ENCODE measurements around the gene SORCS1. TPM values are rescaled to one million over a fixed set of nuclear protein-coding genes. Genes with fewer than 3 reads are reported as not detected.

Gene SORCS1
- total and polyA plus RNA-seq, 2 of the 13 experiments (the other 11 are each of a cell fraction or from before 2014, with no cell fraction given) = not detected

DNA sequence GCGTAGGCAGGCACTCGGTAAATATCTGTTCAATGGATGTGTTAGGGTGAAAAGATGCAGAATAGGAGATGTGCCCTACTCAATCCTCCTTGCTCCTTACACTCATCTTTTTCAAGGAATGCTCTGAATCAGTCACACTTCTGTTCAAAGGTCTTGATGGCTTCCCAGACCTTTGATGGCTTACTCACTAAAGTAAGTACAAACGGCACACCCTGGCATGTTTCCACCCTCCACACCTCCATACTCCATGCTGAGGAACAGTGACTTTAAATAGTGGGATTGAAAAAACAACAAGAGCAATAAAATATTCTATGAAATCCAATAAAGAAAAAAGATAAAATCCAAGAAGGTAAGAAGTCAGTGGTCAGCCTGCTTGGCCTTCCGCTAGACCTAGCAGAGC lies 569.2 kb downstream of the SORCS1 start:
- in situ Hi-C loops (cut with HindIII; ENCODE audit: extremely low pct_ligation_motif_present, low pct_unique_long_range_greater_than_20kb) (no loop called here), intact Hi-C loops (cut with micrococcal nuclease; ENCODE audit: unreplicated experiment) (no loop called here)
- BruUV-seq (replicated peaks) = no TSS peak
- no peak overlapping the region for H3K9ac ChIP-seq (ENCODE audit: insufficient read depth, low read depth, low read length)
- no peak overlapping the region for H3K27ac ChIP-seq (ENCODE audit: extremely low read length, insufficient read depth, low read length)
- H3K4me1 ChIP-seq (ENCODE audit: insufficient read depth, low read length) = no peaks in the 10 kb centered on the region
- no peak for ATAC-seq
- H3K4me2 ChIP-seq (ENCODE audit: low read depth, low read length) = no peak overlapping the region
- no peaks in the 10 kb centered on the region; a peak in 1 of 5 replicates for H3K27me3 ChIP-seq (ENCODE audit: control insufficient read depth in 1 of 2, insufficient read depth in 2 of 2, low read length in 2 of 2)
- no peaks in the 10 kb centered on the region for H4K20me1 ChIP-seq (ENCODE audit: insufficient read depth, low read length)
- ChIA-PET CTCF (ENCODE audit: low intra/inter-chr PET ratio, low total read pairs) (no interaction called here), POLR2A (no interaction called here)
- no peak overlapping the region for H3K4me3 ChIP-seq (replicated peaks in 1 of 3; ENCODE audit: insufficient read depth in 1 of 3, low read depth in 2 of 3, low read length in 3 of 3)
- TF ChIP-seq, protein P1, sequence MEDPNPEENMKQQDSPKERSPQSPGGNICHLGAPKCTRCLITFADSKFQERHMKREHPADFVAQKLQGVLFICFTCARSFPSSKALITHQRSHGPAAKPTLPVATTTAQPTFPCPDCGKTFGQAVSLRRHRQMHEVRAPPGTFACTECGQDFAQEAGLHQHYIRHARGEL (CRISPR knock-in tag; IDR thresholded peaks at IDR 0.05) = no peak
- TF ChIP-seq GPN1 (CRISPR knock-in tag; IDR thresholded peaks at IDR 0.05; ENCODE audit: borderline replicate concordance) = no peak
- TF ChIP-seq, protein P2, sequence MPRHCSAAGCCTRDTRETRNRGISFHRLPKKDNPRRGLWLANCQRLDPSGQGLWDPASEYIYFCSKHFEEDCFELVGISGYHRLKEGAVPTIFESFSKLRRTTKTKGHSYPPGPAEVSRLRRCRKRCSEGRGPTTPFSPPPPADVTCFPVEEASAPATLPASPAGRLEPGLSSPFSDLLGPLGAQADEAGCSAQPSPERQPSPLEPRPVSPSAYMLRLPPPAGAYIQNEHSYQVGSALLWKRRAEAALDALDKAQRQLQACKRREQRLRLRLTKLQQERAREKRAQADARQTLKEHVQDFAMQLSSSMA (CRISPR knock-in tag; IDR thresholded peaks at IDR 0.05) = no peak
- TF ChIP-seq ZFP1 (CRISPR knock-in tag; IDR thresholded peaks at IDR 0.05) = no peak
- no peak for TF ChIP-seq CBFB (CRISPR knock-in tag; IDR thresholded peaks at IDR 0.05)
- no peak for DNase-seq (ENCODE audit: low spot score)
- no peaks in the 10 kb centered on the region for H3K79me2 ChIP-seq (ENCODE audit: insufficient read depth, low read length)
- no peak overlapping the region for H2AFZ ChIP-seq (ENCODE audit: low read length)
- no peaks in the 10 kb centered on the region for H3K9me3 ChIP-seq (ENCODE audit: low read length)
- FAIRE-seq = no peak
- WGBS (ENCODE audit: low lambda C conversion rate) = 3% methylated on average over 4 of the region's 4 CpGs
- no peaks in the 10 kb centered on the region for H3K36me3 ChIP-seq (replicated peaks in 1 of 2; ENCODE audit: control insufficient read depth in 1 of 2, insufficient read depth in 2 of 2, low read length in 2 of 2)

DNA sequence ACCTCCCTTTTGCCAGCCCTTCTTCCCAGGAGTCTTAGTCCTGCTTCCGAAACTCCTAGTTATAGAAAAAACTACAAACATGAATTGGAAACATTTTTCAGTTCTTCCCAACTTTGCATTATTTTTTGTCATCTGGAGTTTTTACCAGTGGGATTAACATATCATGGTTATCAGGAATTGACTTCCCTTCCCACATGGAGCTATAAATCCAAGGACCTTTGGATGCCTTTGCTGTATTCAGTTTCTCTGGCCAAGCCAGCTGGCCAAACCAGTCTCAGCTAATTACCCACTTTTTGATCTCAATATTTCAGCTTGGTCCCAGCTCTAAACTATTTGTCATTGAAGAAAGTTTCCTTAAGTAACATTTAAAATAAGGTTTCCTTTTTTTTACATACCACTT lies 570.6 kb downstream of the SORCS1 start:
- WGBS (ENCODE audit: low lambda C conversion rate) = 0% methylated on average over 1 of the region's 1 CpG
- Histone ChIP-seq H3K4me1 (ENCODE audit: insufficient read depth, low read length) (no peaks in the 10 kb centered on the region), H3K9me3 (ENCODE audit: low read length) (no peaks in the 10 kb centered on the region), H3K27ac (ENCODE audit: extremely low read length, insufficient read depth, low read length) (no peak overlapping the region), H3K27me3 (ENCODE audit: control insufficient read depth in 1 of 2, insufficient read depth in 2 of 2, low read length in 2 of 2) (no peaks in the 10 kb centered on the region; a peak in 1 of 5 replicates), H2AFZ (ENCODE audit: low read length) (no peak overlapping the region), H3K4me3 (replicated peaks in 1 of 3; ENCODE audit: insufficient read depth in 1 of 3, low read depth in 2 of 3, low read length in 3 of 3) (no peak overlapping the region), H3K79me2 (ENCODE audit: insufficient read depth, low read length) (no peaks in the 10 kb centered on the region), H3K9ac (ENCODE audit: insufficient read depth, low read depth, low read length) (no peak overlapping the region), H4K20me1 (ENCODE audit: insufficient read depth, low read length) (no peaks in the 10 kb centered on the region), H3K4me2 (ENCODE audit: low read depth, low read length) (no peak overlapping the region), H3K36me3 (replicated peaks in 1 of 2; ENCODE audit: control insufficient read depth in 1 of 2, insufficient read depth in 2 of 2, low read length in 2 of 2) (no peaks in the 10 kb centered on the region)
- no TSS peak for BruUV-seq (replicated peaks)
- no peak for FAIRE-seq
- TF ChIP-seq HDAC2 (CRISPR knock-in tag; IDR thresholded peaks at IDR 0.05) (no peak), BCL6 (CRISPR knock-in tag; IDR thresholded peaks at IDR 0.05) (no peak), THAP11 (CRISPR knock-in tag; IDR thresholded peaks at IDR 0.05) (no peak), HMG20A (CRISPR knock-in tag; IDR thresholded peaks at IDR 0.05; ENCODE audit: borderline replicate concordance) (no peak), REL (CRISPR knock-in tag; conservative IDR thresholded peaks at IDR 0.05) (no peak), JUND (CRISPR knock-in tag; IDR thresholded peaks at IDR 0.05) (no peak), KLF11 (CRISPR knock-in tag; IDR thresholded peaks at IDR 0.05) (no peak)
- TF ChIP-seq, protein P3, sequence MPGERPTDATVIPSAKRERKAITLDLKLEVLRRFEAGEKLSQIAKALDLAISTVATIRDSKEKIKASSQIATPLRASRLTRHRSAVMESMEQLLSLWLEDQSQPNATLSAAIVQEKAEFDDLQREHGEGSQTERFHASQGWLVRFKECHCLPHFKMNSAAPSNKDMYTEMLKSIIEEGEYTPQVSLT (CRISPR knock-in tag; IDR thresholded peaks at IDR 0.05; ENCODE audit: borderline replicate concordance, low read depth) = no peak
- ChIA-PET CTCF (ENCODE audit: low intra/inter-chr PET ratio, low total read pairs) (no interaction called here), POLR2A (no interaction called here)
- ATAC-seq = no peak
- no peak for DNase-seq (ENCODE audit: low spot score)
- intact Hi-C loops (cut with micrococcal nuclease; ENCODE audit: unreplicated experiment) (no loop called here), in situ Hi-C loops (cut with HindIII; ENCODE audit: extremely low pct_ligation_motif_present, low pct_unique_long_range_greater_than_20kb) (no loop called here)

Data from HepG2 (cell line).